Measurements from ENCODE around the gene NAA35.

Gene NAA35

DNA sequence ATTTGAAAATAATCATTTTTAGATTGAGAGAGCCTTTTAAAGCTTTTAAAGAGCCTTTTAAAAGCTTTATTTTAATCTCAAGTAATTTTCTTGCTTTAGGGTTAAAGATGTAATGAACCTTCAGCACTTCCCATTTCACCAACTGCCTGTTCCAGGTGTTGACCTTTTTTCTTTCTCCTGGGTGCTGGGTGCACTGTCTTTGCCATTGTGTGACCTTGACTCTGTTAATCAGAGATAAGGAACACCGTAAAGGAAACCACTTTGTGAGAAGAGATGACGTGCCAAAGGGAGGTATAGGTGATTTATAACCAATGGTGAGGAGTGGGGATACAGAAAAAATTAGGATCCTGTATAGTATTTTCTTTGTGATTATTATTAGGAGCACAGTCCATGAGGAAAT lies 68.2 kb downstream of the NAA35 start:
- TF ChIP-seq POLR2AphosphoS5 (IDR thresholded peaks at IDR 0.05; ENCODE audit: low read depth) (no peak), GABPA (IDR thresholded peaks at IDR 0.05; ENCODE audit: low read depth) (no peak), SPI1 (IDR thresholded peaks at IDR 0.05; ENCODE audit: borderline replicate concordance, low read depth) (no peak)
- TF ChIP-seq, protein P1, sequence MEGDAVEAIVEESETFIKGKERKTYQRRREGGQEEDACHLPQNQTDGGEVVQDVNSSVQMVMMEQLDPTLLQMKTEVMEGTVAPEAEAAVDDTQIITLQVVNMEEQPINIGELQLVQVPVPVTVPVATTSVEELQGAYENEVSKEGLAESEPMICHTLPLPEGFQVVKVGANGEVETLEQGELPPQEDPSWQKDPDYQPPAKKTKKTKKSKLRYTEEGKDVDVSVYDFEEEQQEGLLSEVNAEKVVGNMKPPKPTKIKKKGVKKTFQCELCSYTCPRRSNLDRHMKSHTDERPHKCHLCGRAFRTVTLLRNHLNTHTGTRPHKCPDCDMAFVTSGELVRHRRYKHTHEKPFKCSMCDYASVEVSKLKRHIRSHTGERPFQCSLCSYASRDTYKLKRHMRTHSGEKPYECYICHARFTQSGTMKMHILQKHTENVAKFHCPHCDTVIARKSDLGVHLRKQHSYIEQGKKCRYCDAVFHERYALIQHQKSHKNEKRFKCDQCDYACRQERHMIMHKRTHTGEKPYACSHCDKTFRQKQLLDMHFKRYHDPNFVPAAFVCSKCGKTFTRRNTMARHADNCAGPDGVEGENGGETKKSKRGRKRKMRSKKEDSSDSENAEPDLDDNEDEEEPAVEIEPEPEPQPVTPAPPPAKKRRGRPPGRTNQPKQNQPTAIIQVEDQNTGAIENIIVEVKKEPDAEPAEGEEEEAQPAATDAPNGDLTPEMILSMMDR (IDR thresholded peaks at IDR 0.05; ENCODE audit: insufficient read depth, low read length): no peak
- TF ChIP-seq, protein P2, sequence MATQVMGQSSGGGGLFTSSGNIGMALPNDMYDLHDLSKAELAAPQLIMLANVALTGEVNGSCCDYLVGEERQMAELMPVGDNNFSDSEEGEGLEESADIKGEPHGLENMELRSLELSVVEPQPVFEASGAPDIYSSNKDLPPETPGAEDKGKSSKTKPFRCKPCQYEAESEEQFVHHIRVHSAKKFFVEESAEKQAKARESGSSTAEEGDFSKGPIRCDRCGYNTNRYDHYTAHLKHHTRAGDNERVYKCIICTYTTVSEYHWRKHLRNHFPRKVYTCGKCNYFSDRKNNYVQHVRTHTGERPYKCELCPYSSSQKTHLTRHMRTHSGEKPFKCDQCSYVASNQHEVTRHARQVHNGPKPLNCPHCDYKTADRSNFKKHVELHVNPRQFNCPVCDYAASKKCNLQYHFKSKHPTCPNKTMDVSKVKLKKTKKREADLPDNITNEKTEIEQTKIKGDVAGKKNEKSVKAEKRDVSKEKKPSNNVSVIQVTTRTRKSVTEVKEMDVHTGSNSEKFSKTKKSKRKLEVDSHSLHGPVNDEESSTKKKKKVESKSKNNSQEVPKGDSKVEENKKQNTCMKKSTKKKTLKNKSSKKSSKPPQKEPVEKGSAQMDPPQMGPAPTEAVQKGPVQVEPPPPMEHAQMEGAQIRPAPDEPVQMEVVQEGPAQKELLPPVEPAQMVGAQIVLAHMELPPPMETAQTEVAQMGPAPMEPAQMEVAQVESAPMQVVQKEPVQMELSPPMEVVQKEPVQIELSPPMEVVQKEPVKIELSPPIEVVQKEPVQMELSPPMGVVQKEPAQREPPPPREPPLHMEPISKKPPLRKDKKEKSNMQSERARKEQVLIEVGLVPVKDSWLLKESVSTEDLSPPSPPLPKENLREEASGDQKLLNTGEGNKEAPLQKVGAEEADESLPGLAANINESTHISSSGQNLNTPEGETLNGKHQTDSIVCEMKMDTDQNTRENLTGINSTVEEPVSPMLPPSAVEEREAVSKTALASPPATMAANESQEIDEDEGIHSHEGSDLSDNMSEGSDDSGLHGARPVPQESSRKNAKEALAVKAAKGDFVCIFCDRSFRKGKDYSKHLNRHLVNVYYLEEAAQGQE (IDR thresholded peaks at IDR 0.05; ENCODE audit: insufficient replicate concordance, low read depth): no peak
- no peaks in the 10 kb centered on the region for H3K27me3 ChIP-seq (ENCODE audit: insufficient read depth, poor library complexity, severe bottlenecking)
- no peak for DNase-seq (ENCODE audit: low read depth in 1 of 2, low spot score in 1 of 2)
- H3K27ac ChIP-seq (replicated peaks): no peak overlapping the region
- H3K4me3 ChIP-seq (replicated peaks; ENCODE audit: insufficient read depth, low read length): no peak overlapping the region

DNA sequence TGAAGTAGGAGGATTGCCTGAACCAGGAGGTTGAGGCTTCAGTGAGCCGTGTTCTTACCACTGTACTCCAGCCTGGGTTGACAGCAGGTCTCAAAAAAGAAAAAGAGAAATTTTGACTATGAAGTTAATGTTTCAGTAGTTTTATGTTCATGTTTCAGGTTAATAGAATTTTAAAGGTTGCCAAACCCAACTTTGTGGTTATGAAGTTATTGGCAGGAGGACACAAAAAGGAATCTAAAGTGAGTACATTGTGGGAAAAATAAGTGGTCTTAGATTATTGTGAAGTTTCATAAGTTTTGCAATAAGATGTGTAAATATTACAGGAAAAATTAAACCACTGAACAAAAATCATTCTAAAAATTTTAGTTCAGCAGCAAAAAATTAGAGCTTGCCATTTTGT lies 79.8 kb downstream of the NAA35 start:
- Histone ChIP-seq H3K27me3 (ENCODE audit: insufficient read depth, poor library complexity, severe bottlenecking) (no peaks in the 10 kb centered on the region), H3K4me3 (replicated peaks; ENCODE audit: insufficient read depth, low read length) (no peak overlapping the region), H3K27ac (replicated peaks) (no peak overlapping the region)
- TF ChIP-seq, protein P1 (IDR thresholded peaks at IDR 0.05; ENCODE audit: insufficient read depth, low read length): no peak
- no peak for DNase-seq (ENCODE audit: low read depth in 1 of 2, low spot score in 1 of 2)

DNA sequence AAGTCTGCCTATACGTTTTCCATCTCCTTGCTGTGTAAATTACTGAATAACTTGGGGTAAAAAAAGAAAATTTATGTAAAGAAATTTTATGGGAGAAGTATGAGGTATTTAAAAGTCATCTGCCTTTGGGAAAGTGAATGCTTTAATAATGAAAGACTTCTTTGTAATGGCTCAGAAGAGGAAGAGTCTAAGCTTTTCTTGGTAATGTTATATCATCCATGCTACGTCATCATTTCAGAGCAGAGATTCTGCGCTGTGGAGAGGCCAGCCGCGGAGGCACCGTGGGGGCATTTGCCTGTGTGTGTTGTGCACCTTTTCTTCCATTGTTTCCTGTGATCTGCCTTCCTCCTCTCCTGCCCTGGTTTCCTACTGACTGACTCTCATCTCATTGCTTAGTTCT lies 80.2 kb downstream of the NAA35 start:
- no peak overlapping the region for H3K27ac ChIP-seq (replicated peaks)
- no peak overlapping the region for H3K4me3 ChIP-seq (replicated peaks; ENCODE audit: insufficient read depth, low read length)
- TF ChIP-seq, protein P1 (IDR thresholded peaks at IDR 0.05; ENCODE audit: insufficient read depth, low read length): no peak
- TF ChIP-seq GABPA (IDR thresholded peaks at IDR 0.05; ENCODE audit: low read depth): no peak
- TF ChIP-seq, protein P2 (IDR thresholded peaks at IDR 0.05; ENCODE audit: insufficient replicate concordance, low read depth): no peak
- no peak for TF ChIP-seq SPI1 (IDR thresholded peaks at IDR 0.05; ENCODE audit: borderline replicate concordance, low read depth)
- no peak for TF ChIP-seq POLR2AphosphoS5 (IDR thresholded peaks at IDR 0.05; ENCODE audit: low read depth)
- H3K27me3 ChIP-seq (ENCODE audit: insufficient read depth, poor library complexity, severe bottlenecking): no peaks in the 10 kb centered on the region
- DNase-seq (ENCODE audit: low read depth in 1 of 2, low spot score in 1 of 2): no peak

DNA sequence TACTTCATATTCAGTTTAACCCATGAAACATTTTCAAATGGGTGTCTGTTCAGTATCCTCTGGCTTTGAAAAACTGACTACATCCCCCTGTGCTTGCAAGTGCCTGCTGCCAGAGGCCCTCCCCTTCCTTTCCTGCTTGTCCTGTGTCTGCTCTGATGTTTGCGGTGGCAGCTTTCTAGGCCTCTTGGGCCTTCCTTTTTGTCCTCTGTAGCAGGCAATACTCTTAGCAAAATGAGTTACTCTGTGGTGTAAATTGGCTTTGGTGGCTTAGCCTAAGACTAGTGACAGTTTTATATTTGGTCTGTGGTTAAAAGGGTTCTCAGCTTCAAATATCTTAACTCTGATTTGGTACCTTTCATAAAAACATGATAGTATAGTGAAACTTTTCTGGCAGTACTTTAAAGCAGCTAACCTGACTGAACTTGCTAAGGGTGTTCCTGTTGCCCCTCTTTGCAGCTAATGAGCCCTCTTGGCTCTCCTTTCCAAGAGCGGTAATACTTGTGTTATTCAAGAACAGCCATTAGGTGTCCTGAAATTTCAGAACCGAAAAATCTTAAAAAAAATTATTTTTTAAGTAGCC lies 81.8 kb downstream of the NAA35 start:
- H3K27me3 ChIP-seq (ENCODE audit: insufficient read depth, poor library complexity, severe bottlenecking): no peaks in the 10 kb centered on the region
- H3K4me3 ChIP-seq (replicated peaks; ENCODE audit: insufficient read depth, low read length): no peak overlapping the region
- no peak for DNase-seq (ENCODE audit: low read depth in 1 of 2, low spot score in 1 of 2)
- no peak overlapping the region for H3K27ac ChIP-seq (replicated peaks)
- TF ChIP-seq, protein P1 (IDR thresholded peaks at IDR 0.05; ENCODE audit: insufficient read depth, low read length): no peak
- TF ChIP-seq POLR2AphosphoS5 (IDR thresholded peaks at IDR 0.05; ENCODE audit: low read depth) (no peak), GABPA (IDR thresholded peaks at IDR 0.05; ENCODE audit: low read depth) (no peak), SPI1 (IDR thresholded peaks at IDR 0.05; ENCODE audit: borderline replicate concordance, low read depth) (no peak)
- TF ChIP-seq, protein P2 (IDR thresholded peaks at IDR 0.05; ENCODE audit: insufficient replicate concordance, low read depth): no peak

All from HL-60 (cell line).